GM19025 (cell line): ENCODE data around the gene ZNF587B.
"Not testable (repeated sequence)": the region's sequence is repeated elsewhere in the genome, so short reads cannot be mapped to it uniquely, and the experiment has no call there.

Experiments used
- ATAC-seq: cut with Tn5 transposase; IDR thresholded peaks from one replicate; pipeline ENCODE4 v1.9.1; 2021; ENCODE audit warnings: mild to moderate bottlenecking, low read depth, moderate library complexity; ENCODE audit not compliant: unreplicated experiment

ZNF587B gene

GRCh38 chr19:57817976-57818375 lies 12.1 kb upstream of the ZNF587B start:
- no peak for ATAC-seq

GRCh38 chr19:57818378-57818777 lies 11.7 kb upstream of the ZNF587B start:
- ATAC-seq: no peak

GRCh38 chr19:57819475-57820148 lies 10.5 kb upstream of the ZNF587B start:
- ATAC-seq: peak; percentile 89

- ATAC-seq: no peak
Measured at GRCh38 chr19:57820599-57820998, 9.5 kb upstream of the ZNF587B start.

- not testable (repeated sequence) for ATAC-seq
Measured at GRCh38 chr19:57821095-57821494, 9.0 kb upstream of the ZNF587B start.

- ATAC-seq: not testable (repeated sequence)
Measured at GRCh38 chr19:57821501-57821900, 8.6 kb upstream of the ZNF587B start.

GRCh38 chr19:57823155-57823554 lies 6.9 kb upstream of the ZNF587B start:
- ATAC-seq: not testable (repeated sequence)

DNA sequence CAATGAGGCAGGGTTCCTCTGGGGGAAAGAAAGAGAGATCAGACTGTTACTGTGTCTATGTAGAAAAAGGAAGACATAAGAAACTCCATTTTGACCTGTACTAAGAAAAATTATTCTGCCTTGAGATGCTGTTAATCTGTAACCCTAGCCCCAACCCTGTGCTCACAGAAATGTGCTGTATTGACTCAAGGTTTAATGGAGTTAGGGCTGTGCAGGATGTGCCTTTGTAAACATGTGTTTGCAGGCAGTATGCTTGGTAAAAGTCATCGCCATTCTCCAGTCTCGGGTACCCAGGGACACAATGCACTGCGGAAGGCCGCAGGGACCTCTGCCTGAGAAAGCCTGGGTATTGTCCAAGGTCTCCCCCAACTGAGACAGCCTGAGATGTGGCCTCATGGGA lies 6.5 kb upstream of the ZNF587B start:
- ATAC-seq: not testable (repeated sequence)

- ATAC-seq: no peak
Measured at GRCh38 chr19:57825511-57825910, 4.6 kb upstream of the ZNF587B start.

GRCh38 chr19:57829316-57829715 lies 783 bp upstream of the ZNF587B start:
- ATAC-seq: no peak

- ATAC-seq: not testable (repeated sequence)
Measured at GRCh38 chr19:57836991-57837390, 6.9 kb downstream of the ZNF587B start.

- ATAC-seq: not testable (repeated sequence)
Measured at GRCh38 chr19:57838622-57839191, 8.6 kb downstream of the ZNF587B start.

- no peak for ATAC-seq
Measured at GRCh38 chr19:57841122-57841763, 11.1 kb downstream of the ZNF587B start.

DNA sequence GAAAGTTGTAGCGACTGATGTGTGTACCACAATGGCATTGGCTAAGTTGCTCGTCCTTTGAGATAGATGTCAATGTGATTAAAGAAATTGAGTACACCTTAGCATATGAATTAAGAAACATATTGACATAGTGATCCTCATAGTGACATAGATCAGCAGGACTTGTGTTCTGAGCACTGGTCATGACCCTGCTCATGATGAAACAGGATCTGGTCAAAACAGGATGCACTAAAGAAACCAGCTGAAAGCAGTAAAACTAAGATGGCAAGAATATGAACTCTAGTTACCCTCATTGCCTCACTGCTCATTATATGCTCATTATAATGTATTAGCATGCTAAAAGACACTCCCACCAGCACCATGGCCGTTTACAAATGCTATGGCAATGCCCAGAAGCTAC lies 17.1 kb downstream of the ZNF587B start:
- not testable (repeated sequence) for ATAC-seq

- ATAC-seq: not testable (repeated sequence)
Measured at GRCh38 chr19:57849162-57849665, 19.1 kb downstream of the ZNF587B start.

- peak; percentile 97 for ATAC-seq
Measured at GRCh38 chr19:57849666-57850473, 19.8 kb downstream of the ZNF587B start, which contains the start of gene ZNF587. ZNF587 (plus strand) TSS chr19:57849859; CDS start chr19:57850039, 180 bp downstream.

DNA sequence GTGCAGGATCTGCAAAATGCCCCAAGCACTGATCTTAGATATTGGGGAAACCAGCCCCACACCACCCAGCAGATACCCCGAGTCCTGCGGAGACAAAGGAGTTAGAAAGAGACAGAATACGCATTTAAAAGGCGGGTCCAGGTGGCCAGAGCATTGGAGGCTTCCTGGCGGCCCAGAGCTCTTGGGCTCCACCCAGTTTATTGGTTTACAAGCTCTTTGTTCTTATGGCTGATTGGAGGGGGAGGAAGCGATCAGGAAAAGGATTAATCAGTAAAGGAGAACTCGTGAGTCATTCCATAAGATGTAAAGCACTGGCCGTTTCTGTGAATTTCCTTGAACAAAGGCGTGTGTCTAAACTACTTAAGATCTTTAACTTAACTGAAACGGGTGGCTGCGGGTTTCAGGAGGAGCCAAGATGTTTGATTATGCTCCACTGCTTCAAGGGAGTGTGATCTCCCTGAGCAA lies 20.5 kb downstream of the ZNF587B start:
- ATAC-seq: no peak

DNA sequence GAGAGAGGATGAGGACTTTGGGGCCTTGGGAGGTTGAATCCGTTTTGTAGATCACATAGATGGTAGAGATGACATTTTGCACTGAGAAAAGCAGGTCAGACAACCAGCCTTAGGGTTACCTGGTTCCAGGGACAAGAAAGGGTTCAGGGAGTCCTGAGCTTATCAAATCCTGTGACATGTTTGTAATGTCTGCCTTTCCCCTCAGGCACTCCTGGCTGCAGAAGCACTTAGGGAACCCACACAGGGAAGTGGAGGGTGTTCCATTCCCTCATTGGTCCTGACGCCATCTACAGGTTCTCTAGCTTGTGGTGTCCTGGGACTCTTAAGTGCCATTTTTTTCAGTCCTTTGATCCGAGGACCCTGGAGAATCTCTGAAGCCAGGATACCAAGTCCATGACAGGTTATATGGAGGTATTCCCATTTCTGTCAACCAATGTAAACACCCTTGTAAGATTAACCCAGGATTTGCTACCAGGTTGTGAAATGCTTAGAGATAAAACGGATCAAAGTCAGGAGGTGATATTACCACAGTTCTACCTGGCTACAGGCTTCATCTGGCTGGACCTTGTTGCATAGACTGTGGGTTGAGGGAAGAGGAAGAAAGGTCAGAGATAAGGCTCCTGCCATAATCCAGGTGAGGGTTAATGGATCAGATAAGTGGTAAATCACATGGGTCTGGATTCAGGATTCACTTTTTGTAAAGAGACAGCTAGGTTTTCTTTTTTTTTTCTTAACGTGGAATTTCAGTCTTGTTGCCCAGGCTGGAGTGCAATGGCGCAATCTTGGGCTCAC lies 21.9 kb downstream of the ZNF587B start:
- ATAC-seq: not testable (repeated sequence)

- ATAC-seq: not testable (repeated sequence)
Measured at GRCh38 chr19:57854117-57854516, 24.0 kb downstream of the ZNF587B start.

DNA sequence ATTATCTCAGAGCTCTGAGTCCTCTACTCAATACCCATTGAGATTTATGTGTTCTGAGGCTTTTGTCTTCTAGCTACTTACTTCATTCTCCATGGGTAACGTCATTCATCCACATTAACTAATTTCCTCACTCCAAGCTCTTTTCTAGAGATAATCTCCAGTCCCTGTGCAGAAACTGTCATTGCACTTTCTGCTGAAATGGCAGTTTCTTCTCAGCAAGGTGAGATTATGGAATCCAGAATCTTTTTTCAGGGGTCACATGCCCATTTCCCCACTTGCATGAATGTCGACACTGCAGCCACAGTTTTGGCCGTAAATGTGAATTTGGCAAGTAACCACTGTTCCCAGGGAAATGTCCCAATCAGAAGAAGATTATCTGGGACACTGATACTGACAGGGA lies 32.3 kb downstream of the ZNF587B start:
- not testable (repeated sequence) for ATAC-seq
